HepG2 (cell line): ENCODE results near the gene CD248. TPM values are rescaled to one million over a fixed set of nuclear protein-coding genes. Genes with fewer than 3 reads are reported as not detected.

ENCODE experiments used
- AHR ChIP-seq: IDR thresholded peaks from 2 replicates; pipeline ENCODE4 v1.6.1; 2018; ENCODE audit warnings: missing genetic modification reagents, missing compliant biosample characterization
- CREM ChIP-seq, 2 experiments: sonication (generic) in 1 of 2; formaldehyde crosslinking in 1 of 2; IDR thresholded peaks; 2 replicates each; pipeline versions ENCODE4 v1.4.0 to v1.6.1; 2016 to 2020; ENCODE audit warnings: antibody characterized with exemption in 1 of 2, mild to moderate bottlenecking in 1 of 2, missing genetic modification reagents in 1 of 2
- FOXP1 ChIP-seq, 2 experiments: fragments of 450-650 bp in 1 of 2; IDR thresholded peaks; 2 replicates each; pipeline ENCODE4 v1.6.1; 2017 to 2018; ENCODE audit warnings: antibody characterized with exemption in 1 of 2
- KAT7 ChIP-seq: IDR thresholded peaks from 2 replicates; pipeline ENCODE4 v1.6.1; 2018; ENCODE audit warnings: borderline replicate concordance, missing compliant biosample characterization
- KAT8 ChIP-seq: IDR thresholded peaks from 2 replicates; pipeline ENCODE4 v1.6.1; 2016; ENCODE audit warnings: missing genetic modification reagents, missing compliant biosample characterization
- KDM5A ChIP-seq: fragments of 200-600 bp; sonication (generic); IDR thresholded peaks from 2 replicates; pipeline ENCODE4 v1.7.0; 2018; ENCODE audit warnings: antibody characterized with exemption, mild to moderate bottlenecking, low read length, borderline replicate concordance
- NFATC3 ChIP-seq: sonication (generic); formaldehyde crosslinking; IDR thresholded peaks from 2 replicates; pipeline ENCODE4 v1.5.1; 2020; ENCODE audit warnings: mild to moderate bottlenecking, missing genetic modification reagents
- NFRKB ChIP-seq: fragments of 450-650 bp; IDR thresholded peaks from 2 replicates; pipeline ENCODE4 v1.6.1; 2017
- NFYC ChIP-seq: IDR thresholded peaks from 2 replicates; pipeline ENCODE4 v1.6.1; 2016; ENCODE audit warnings: missing genetic modification reagents, missing compliant biosample characterization
- NONO ChIP-seq, 2 experiments: fragments of 450-650 bp in 1 of 2; sonication (generic) in 1 of 2; formaldehyde crosslinking in 1 of 2; IDR thresholded peaks in 1 of 2; conservative IDR thresholded peaks in 1 of 2; 2 replicates each; pipeline versions ENCODE4 v1.6.1 to v1.8.0; 2017 to 2022; ENCODE audit warnings: mild to moderate bottlenecking in 1 of 2, missing genetic modification reagents in 1 of 2, moderate library complexity in 1 of 2
- SAFB2 ChIP-seq: sonication (generic); formaldehyde crosslinking; IDR thresholded peaks from 2 replicates; pipeline ENCODE4 v1.5.1; 2020; ENCODE audit warnings: missing genetic modification reagents, low read depth, mild to moderate bottlenecking, borderline replicate concordance
- SALL2 ChIP-seq: sonication (generic); formaldehyde crosslinking; IDR thresholded peaks from 2 replicates; pipeline ENCODE4 v1.8.1; 2023; ENCODE audit warnings: mild to moderate bottlenecking, missing genetic modification reagents, inconsistent platforms
- SETDB1 ChIP-seq: sonication (generic); formaldehyde crosslinking; IDR thresholded peaks from 2 replicates; pipeline ENCODE4 v1.5.1; 2020; ENCODE audit warnings: missing genetic modification reagents, mild to moderate bottlenecking, borderline replicate concordance
- SNAI1 ChIP-seq: sonication (generic); formaldehyde crosslinking; IDR thresholded peaks from 2 replicates; pipeline ENCODE4 v1.5.0; 2020; ENCODE audit warnings: mild to moderate bottlenecking, missing genetic modification reagents, borderline replicate concordance
- SP4 ChIP-seq: sonication (generic); formaldehyde crosslinking; IDR thresholded peaks from 2 replicates; pipeline ENCODE4 v1.8.1; 2023; ENCODE audit warnings: mild to moderate bottlenecking, missing genetic modification reagents
- ZNF207 ChIP-seq: fragments of 450-650 bp; IDR thresholded peaks from 2 replicates; pipeline ENCODE4 v1.6.1; 2016; ENCODE audit warnings: antibody characterized with exemption, borderline replicate concordance
- ZNF234 ChIP-seq: sonication (generic); formaldehyde crosslinking; conservative IDR thresholded peaks from 2 replicates; pipeline ENCODE4 v1.5.1; 2020; ENCODE audit warnings: mild to moderate bottlenecking, missing genetic modification reagents
- ZNF614 ChIP-seq: IDR thresholded peaks from 2 replicates; pipeline ENCODE4 v1.6.1; 2018; ENCODE audit warnings: missing biosample characterization, missing genetic modification reagents, inconsistent platforms, borderline replicate concordance
- ZSCAN25 ChIP-seq: sonication (generic); formaldehyde crosslinking; IDR thresholded peaks from 2 replicates; pipeline ENCODE4 v1.8.0; 2022; ENCODE audit warnings: mild to moderate bottlenecking, missing genetic modification reagents
- polyA plus RNA-seq, 8 experiments: library from polyadenylated mRNA; depleted of rRNA in 3 of 8; stranded (reverse) in 7 of 8; unstranded in 1 of 8; fragments of >200 nt; fragmentation: Illumina TruSeq in 4 of 8; extraction: Trizol in 4 of 8; gene quantifications; 2 replicates each; pipeline versions ENCODE4 v1.2.1 to v1.2.3, GENCODE V29; 2011 to 2016; ENCODE audit warnings: low read depth in 4 of 8, missing spikeins in 1 of 8, mixed read lengths in 1 of 8; ENCODE audit not compliant: insufficient read depth in 1 of 8
- total RNA-seq, 5 experiments: library from RNA; depleted of rRNA; stranded (reverse); fragments of >200 nt; fragmentation: Illumina TruSeq; extraction: Trizol; gene quantifications; 2 replicates each; pipeline ENCODE4 v1.2.3, GENCODE V29; 2016; ENCODE audit warnings: low read depth in 1 of 5
- TF ChIP-seq, protein P1 (sequence below): sonication (generic); formaldehyde crosslinking; IDR thresholded peaks from 2 replicates; pipeline ENCODE4 v1.5.0; 2020; ENCODE audit warnings: missing genetic modification reagents
- TF ChIP-seq, protein P2 (sequence below): sonication (generic); formaldehyde crosslinking; conservative IDR thresholded peaks from 2 replicates; pipeline ENCODE4 v1.4.0; 2020; ENCODE audit warnings: mild to moderate bottlenecking, missing genetic modification reagents, moderate library complexity
- TF ChIP-seq, protein P3 (sequence below): IDR thresholded peaks from 2 replicates; pipeline ENCODE4 v1.6.1; 2012; ENCODE audit warnings: low read length, improper control_type of control experiment

CD248 gene
- total and polyA plus RNA-seq, 2 of the 13 experiments (the other 11 are each of a cell fraction or from before 2014, with no cell fraction given): 0.25 to 0.35 TPM

DNA sequence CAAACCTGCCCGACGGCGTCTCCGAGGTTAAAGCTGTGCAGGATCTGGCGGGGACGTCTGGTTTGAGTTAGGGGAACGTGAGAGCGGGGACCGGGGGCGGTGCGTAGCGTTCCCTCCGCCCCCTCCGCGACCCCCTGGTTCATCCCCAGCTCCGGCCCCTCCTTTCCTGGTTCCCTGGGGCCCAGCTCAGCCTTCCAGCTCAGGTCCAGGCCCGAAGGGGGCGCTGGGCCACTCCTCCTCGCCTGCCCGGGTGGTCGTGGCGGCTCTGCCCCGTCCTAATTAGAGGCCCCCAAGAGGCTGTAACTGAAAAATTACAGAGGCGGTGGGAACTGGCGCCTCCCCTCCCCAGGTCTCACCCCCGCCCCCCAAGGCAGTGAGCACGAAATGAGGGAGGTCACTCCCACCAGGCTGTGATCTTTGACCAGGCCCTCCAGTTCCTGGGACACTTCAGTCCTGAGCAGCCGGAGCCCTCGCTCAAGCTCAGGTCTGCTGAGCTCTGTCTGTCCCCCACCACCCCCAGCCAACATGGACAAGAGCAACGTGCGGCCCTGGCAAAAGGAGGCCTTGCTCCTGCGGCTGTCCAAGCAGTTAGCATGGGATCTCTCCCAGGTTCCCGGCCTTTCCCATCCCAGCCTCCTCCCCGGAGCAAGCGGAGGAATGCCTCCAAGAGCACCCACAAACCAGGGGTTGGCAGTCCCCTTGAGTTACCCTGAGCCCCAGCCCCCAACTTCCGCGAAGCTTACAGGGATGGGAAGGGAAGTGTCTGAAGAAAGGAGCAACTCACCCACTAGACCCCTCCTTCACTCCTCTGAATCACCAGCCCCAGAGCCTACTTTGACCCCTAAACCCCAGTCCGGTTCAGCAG lies 3.3 kb downstream of the CD248 start (continued):
- TF ChIP-seq ZNF234 (CRISPR knock-in tag) (no peak), ZNF207 (no peak), NFYC (CRISPR knock-in tag) (no peak), CREM (IDR thresholded peaks at IDR 0.05) (no peak), CREM (CRISPR knock-in tag; IDR thresholded peaks at IDR 0.05) (no peak), SAFB2 (no peak), NFATC3 (CRISPR knock-in tag) (no peak), ZSCAN25 (CRISPR knock-in tag) (no peak), SP4 (CRISPR knock-in tag) (no peak), KAT7 (CRISPR knock-in tag) (no peak), SNAI1 (CRISPR knock-in tag) (no peak), FOXP1 (IDR thresholded peaks at IDR 0.05) (no peak), FOXP1 (CRISPR knock-in tag; IDR thresholded peaks at IDR 0.05) (no peak), AHR (CRISPR knock-in tag) (no peak), NONO (IDR thresholded peaks at IDR 0.05) (no peak), NONO (CRISPR knock-in tag; conservative IDR thresholded peaks at IDR 0.05) (0 out of 2 replicates have a peak, but pooled peaks have one; percentile 36), SETDB1 (CRISPR knock-in tag) (no peak), KAT8 (CRISPR knock-in tag) (no peak), SALL2 (CRISPR knock-in tag) (0 out of 2 replicates have a peak, but pooled peaks have one; percentile 23), ZNF614 (CRISPR knock-in tag) (no peak), KDM5A (no peak), NFRKB (no peak)
- TF ChIP-seq, protein P1, sequence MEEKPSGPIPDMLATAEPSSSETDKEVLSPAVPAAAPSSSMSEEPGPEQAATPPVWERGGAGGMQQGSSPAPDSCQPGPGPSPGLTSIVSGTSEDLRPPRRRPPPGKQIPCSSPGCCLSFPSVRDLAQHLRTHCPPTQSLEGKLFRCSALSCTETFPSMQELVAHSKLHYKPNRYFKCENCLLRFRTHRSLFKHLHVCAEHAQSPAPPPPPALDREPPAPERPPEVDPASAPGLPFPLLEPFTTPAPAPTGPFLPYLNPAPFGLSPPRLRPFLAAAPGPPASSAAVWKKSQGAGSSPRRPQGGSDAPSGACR: peak; percentile 37; the same call in 1 of the 2 replicates
- TF ChIP-seq, protein P2, sequence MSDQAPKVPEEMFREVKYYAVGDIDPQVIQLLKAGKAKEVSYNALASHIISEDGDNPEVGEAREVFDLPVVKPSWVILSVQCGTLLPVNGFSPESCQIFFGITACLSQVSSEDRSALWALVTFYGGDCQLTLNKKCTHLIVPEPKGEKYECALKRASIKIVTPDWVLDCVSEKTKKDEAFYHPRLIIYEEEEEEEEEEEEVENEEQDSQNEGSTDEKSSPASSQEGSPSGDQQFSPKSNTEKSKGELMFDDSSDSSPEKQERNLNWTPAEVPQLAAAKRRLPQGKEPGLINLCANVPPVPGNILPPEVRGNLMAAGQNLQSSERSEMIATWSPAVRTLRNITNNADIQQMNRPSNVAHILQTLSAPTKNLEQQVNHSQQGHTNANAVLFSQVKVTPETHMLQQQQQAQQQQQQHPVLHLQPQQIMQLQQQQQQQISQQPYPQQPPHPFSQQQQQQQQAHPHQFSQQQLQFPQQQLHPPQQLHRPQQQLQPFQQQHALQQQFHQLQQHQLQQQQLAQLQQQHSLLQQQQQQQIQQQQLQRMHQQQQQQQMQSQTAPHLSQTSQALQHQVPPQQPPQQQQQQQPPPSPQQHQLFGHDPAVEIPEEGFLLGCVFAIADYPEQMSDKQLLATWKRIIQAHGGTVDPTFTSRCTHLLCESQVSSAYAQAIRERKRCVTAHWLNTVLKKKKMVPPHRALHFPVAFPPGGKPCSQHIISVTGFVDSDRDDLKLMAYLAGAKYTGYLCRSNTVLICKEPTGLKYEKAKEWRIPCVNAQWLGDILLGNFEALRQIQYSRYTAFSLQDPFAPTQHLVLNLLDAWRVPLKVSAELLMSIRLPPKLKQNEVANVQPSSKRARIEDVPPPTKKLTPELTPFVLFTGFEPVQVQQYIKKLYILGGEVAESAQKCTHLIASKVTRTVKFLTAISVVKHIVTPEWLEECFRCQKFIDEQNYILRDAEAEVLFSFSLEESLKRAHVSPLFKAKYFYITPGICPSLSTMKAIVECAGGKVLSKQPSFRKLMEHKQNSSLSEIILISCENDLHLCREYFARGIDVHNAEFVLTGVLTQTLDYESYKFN: peak; percentile 41
- TF ChIP-seq, protein P3, sequence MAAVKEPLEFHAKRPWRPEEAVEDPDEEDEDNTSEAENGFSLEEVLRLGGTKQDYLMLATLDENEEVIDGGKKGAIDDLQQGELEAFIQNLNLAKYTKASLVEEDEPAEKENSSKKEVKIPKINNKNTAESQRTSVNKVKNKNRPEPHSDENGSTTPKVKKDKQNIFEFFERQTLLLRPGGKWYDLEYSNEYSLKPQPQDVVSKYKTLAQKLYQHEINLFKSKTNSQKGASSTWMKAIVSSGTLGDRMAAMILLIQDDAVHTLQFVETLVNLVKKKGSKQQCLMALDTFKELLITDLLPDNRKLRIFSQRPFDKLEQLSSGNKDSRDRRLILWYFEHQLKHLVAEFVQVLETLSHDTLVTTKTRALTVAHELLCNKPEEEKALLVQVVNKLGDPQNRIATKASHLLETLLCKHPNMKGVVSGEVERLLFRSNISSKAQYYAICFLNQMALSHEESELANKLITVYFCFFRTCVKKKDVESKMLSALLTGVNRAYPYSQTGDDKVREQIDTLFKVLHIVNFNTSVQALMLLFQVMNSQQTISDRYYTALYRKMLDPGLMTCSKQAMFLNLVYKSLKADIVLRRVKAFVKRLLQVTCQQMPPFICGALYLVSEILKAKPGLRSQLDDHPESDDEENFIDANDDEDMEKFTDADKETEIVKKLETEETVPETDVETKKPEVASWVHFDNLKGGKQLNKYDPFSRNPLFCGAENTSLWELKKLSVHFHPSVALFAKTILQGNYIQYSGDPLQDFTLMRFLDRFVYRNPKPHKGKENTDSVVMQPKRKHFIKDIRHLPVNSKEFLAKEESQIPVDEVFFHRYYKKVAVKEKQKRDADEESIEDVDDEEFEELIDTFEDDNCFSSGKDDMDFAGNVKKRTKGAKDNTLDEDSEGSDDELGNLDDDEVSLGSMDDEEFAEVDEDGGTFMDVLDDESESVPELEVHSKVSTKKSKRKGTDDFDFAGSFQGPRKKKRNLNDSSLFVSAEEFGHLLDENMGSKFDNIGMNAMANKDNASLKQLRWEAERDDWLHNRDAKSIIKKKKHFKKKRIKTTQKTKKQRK: no peak
